Measurements from ENCODE around the gene HECTD1.

DNA sequence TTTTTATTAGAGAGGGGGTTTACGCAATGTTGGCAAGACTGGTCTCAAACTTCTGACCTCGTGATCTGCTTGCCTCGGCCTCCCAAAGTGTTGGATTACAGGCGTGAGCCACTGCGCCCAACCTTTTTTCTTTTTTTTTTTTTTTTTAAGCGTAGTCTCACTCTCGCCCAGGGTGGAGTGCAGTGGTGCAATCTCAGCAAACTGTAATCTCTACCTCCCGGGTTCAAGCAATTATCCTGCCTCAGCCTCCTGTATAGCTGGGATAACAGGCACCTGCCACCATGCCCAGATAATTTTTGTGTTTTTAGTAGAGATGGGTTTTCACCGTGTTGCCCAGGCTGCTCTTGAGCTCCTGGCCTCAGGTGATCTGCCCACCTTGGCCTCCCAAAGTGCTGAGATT lies 8.8 kb upstream of the HECTD1 start:
- TF ChIP-seq, protein P1, sequence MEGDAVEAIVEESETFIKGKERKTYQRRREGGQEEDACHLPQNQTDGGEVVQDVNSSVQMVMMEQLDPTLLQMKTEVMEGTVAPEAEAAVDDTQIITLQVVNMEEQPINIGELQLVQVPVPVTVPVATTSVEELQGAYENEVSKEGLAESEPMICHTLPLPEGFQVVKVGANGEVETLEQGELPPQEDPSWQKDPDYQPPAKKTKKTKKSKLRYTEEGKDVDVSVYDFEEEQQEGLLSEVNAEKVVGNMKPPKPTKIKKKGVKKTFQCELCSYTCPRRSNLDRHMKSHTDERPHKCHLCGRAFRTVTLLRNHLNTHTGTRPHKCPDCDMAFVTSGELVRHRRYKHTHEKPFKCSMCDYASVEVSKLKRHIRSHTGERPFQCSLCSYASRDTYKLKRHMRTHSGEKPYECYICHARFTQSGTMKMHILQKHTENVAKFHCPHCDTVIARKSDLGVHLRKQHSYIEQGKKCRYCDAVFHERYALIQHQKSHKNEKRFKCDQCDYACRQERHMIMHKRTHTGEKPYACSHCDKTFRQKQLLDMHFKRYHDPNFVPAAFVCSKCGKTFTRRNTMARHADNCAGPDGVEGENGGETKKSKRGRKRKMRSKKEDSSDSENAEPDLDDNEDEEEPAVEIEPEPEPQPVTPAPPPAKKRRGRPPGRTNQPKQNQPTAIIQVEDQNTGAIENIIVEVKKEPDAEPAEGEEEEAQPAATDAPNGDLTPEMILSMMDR (IDR thresholded peaks at IDR 0.05) = no peak
- TF ChIP-seq EZH2 (IDR thresholded peaks at IDR 0.05) = no peak

Data from neural progenitor cell (in vitro differentiated cells).